Effector memory CD8-positive, alpha-beta T cell (primary cell): Measurements from ENCODE around the gene SHISAL2B.
A peak's percentile ranks its signal among the peaks of the same experiment; 100 is the strongest.

Experiments used
- ATAC-seq: fragments of 150-1000 bp; cut with Tn5 transposase; replicated peaks from 2 replicates; pipeline ENCODE4 v1.10.0; 2021; ENCODE audit warnings: mild to moderate bottlenecking, moderate library complexity
- DNase-seq, 3 experiments: peaks; one replicate each; pipeline ENCODE4 v3.0.0; 2021
- H3K27ac Mint-ChIP-seq, 2 donors: one replicate each; pipeline ENCODE4 v1.8.0; 2022; ENCODE audit warnings: mild to moderate bottlenecking in 2 of 2, mixed read lengths in 2 of 2, moderate library complexity in 2 of 2
- H3K27me3 Mint-ChIP-seq, 2 donors: one replicate each; pipeline ENCODE4 v1.8.0; 2022; ENCODE audit warnings: mixed read lengths in 2 of 2
- H3K36me3 Mint-ChIP-seq: one replicate; pipeline ENCODE4 v1.8.0; 2022; ENCODE audit warnings: mild to moderate bottlenecking, moderate library complexity, mixed read lengths; ENCODE audit not compliant: insufficient read depth
- H3K4me1 Mint-ChIP-seq, 2 donors: one replicate each; pipeline ENCODE4 v1.8.0; 2022; ENCODE audit warnings: low read depth in 2 of 2, mixed read lengths in 2 of 2
- H3K4me3 Mint-ChIP-seq, 2 donors: one replicate each; pipeline ENCODE4 v1.8.0; 2022; ENCODE audit warnings: mild to moderate bottlenecking in 2 of 2, mixed read lengths in 2 of 2, moderate library complexity in 2 of 2
- H3K9me3 Mint-ChIP-seq, 2 donors: one replicate each; pipeline ENCODE4 v1.8.0; 2022; ENCODE audit warnings: mixed read lengths in 2 of 2

The SHISAL2B gene

GRCh38 chr5:64727150-64727549 lies 36.8 kb downstream of the SHISAL2B start:
- H3K4me1 Mint-ChIP-seq: peaks cover 3 to 18% of the 10 kb centered on the region in 2 donors
- no peak overlapping the region for H3K4me3 Mint-ChIP-seq
- H3K27me3 Mint-ChIP-seq: no peaks in the 10 kb centered on the region
- no peaks in the 10 kb centered on the region for H3K9me3 Mint-ChIP-seq
- ATAC-seq: no peak
- no peak overlapping the region for H3K27ac Mint-ChIP-seq
- DNase-seq: no peak
- H3K36me3 Mint-ChIP-seq: peaks cover 37% of the 10 kb centered on the region

DNA sequence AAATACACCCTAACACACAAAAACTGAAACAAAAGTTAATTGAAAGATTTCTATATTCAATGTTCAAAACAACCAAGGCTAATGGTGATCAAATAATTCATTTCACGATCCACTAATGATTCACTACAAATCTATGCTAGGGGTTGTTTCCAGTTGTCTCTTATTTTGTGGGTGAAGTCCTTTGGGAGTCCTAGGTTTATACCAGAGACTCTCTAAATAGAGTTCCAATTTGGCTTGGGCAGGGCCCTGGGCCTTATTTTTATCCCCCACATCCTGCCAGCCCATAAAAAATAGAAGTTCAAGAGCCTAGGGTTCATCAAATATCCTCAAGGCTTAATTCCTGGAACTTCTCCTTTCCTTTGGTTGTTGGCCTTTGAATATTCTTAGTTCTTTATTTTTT lies 52.1 kb downstream of the SHISAL2B start:
- ATAC-seq (no peak), DNase-seq (no peak)
- Mint-ChIP-seq H3K9me3 (no peaks in the 10 kb centered on the region), H3K27ac (no peak overlapping the region), H3K36me3 (peaks cover 10% of the 10 kb centered on the region), H3K4me3 (no peak overlapping the region), H3K4me1 (peaks cover 4 to 11% of the 10 kb centered on the region in 2 donors), H3K27me3 (no peaks in the 10 kb centered on the region)

GRCh38 chr5:64742821-64743220 lies 52.5 kb downstream of the SHISAL2B start:
- no peak overlapping the region for H3K4me3 Mint-ChIP-seq
- H3K9me3 Mint-ChIP-seq: no peaks in the 10 kb centered on the region
- DNase-seq (no peak), ATAC-seq (no peak)
- H3K27me3 Mint-ChIP-seq: no peaks in the 10 kb centered on the region
- H3K27ac Mint-ChIP-seq: no peak overlapping the region
- H3K36me3 Mint-ChIP-seq: peaks cover 10% of the 10 kb centered on the region
- peaks cover 4 to 7% of the 10 kb centered on the region in 2 donors for H3K4me1 Mint-ChIP-seq

DNA sequence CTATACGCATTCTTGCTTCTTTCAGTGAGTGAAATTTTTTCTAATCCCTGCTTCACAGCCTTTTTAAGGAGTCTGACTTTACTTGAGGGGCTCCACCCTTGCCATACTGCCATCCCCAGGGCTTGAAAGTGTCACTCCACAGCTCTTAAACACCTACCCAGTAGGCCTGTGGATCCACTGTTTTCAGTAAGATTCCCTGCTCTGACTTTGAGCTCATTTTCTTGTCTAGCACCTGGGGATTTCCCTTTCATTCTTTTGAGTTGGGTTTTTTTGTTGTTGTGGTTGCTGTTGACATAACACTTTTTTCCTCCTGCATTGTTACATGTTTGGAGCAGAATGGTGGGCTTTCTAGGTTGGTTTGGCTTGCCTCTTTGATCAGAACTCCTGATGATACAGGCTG lies 54.6 kb downstream of the SHISAL2B start:
- Mint-ChIP-seq H3K27me3 (no peaks in the 10 kb centered on the region), H3K4me3 (no peak overlapping the region), H3K27ac (peak overlapping the region in 1 of 2 donors; percentile 72), H3K9me3 (no peaks in the 10 kb centered on the region), H3K36me3 (peaks cover 4% of the 10 kb centered on the region), H3K4me1 (peaks cover 11 to 12% of the 10 kb centered on the region in 2 donors)
- DNase-seq (no peak), ATAC-seq (no peak)

DNA sequence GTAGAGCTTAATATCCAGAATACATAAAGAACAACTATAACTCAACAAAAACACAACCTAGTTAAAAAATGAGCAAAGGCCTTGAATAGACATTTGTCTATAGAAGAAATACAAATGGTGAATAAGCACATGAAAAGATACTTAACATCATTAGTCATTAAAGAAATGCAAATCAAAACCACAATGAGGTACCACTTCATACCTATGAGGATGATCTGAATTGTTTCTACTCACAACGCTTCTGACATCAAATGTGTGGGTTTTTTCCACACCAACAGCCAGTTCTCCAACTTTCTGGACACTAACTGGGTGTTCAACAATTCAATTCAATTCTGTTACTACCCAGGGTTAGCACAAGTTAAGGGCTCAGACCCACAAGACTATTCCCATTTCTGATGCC lies 56.1 kb downstream of the SHISAL2B start:
- peaks cover 12 to 19% of the 10 kb centered on the region in 2 donors for H3K4me1 Mint-ChIP-seq
- H3K4me3 Mint-ChIP-seq: no peak overlapping the region
- H3K27me3 Mint-ChIP-seq: no peaks in the 10 kb centered on the region
- ATAC-seq (no peak), DNase-seq (no peak)
- H3K9me3 Mint-ChIP-seq: no peaks in the 10 kb centered on the region
- no peak overlapping the region for H3K27ac Mint-ChIP-seq
- H3K36me3 Mint-ChIP-seq: no peaks in the 10 kb centered on the region

DNA sequence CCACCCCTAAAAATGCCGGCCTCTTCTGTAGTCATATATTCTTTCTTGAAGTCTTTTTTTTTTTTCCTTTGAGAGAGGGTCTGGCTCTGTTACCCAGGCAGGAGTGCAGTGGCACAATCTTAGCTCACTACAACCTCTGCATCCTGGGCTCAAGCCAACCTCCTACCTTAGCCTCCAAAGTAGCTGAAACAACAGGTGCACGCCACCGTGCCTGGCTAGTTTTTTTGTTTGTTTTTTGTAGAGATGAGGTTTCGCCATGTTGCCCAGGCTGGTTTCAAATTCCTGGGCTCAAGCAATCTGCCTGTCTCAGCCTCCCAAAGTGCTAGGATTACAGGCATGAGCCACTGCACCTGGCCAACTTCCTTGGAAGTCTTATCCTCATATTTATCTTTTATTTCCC lies 59.1 kb downstream of the SHISAL2B start:
- H3K9me3 Mint-ChIP-seq: no peaks in the 10 kb centered on the region
- ATAC-seq (no peak), DNase-seq (no peak)
- H3K4me3 Mint-ChIP-seq: no peak overlapping the region
- no peaks in the 10 kb centered on the region for H3K27me3 Mint-ChIP-seq
- peaks cover 7% of the 10 kb centered on the region for H3K36me3 Mint-ChIP-seq
- peak overlapping the region in 1 of 2 donors; percentile 39 for H3K27ac Mint-ChIP-seq
- peaks cover 7 to 15% of the 10 kb centered on the region in 2 donors for H3K4me1 Mint-ChIP-seq

- Mint-ChIP-seq H3K27me3 (no peaks in the 10 kb centered on the region), H3K4me3 (no peak overlapping the region), H3K27ac (no peak overlapping the region), H3K36me3 (peaks cover 13% of the 10 kb centered on the region), H3K4me1 (peaks cover 11 to 29% of the 10 kb centered on the region in 2 donors), H3K9me3 (no peaks in the 10 kb centered on the region)
- no peak for DNase-seq
- no peak for ATAC-seq
Measured at GRCh38 chr5:64754066-64754465, 63.8 kb downstream of the SHISAL2B start.

GRCh38 chr5:64758901-64759300 lies 68.6 kb downstream of the SHISAL2B start:
- Mint-ChIP-seq H3K27me3 (no peaks in the 10 kb centered on the region), H3K4me3 (no peak overlapping the region)
- ATAC-seq: no peak

GRCh38 chr5:64759960-64760660 lies 69.8 kb downstream of the SHISAL2B start:
- ATAC-seq (no peak), DNase-seq (no peak)
- Mint-ChIP-seq H3K4me3 (no peak overlapping the region), H3K4me1 (peaks cover 9 to 40% of the 10 kb centered on the region in 2 donors), H3K36me3 (peaks cover 9% of the 10 kb centered on the region), H3K27ac (peak overlapping the region in 1 of 2 donors; percentile 19), H3K27me3 (no peaks in the 10 kb centered on the region), H3K9me3 (no peaks in the 10 kb centered on the region)

More at GRCh38 chr5:64758901-64759300, 68.6 kb downstream of the SHISAL2B start:
- H3K36me3 Mint-ChIP-seq: peaks cover 9% of the 10 kb centered on the region
- H3K27ac Mint-ChIP-seq: no peak overlapping the region
- H3K4me1 Mint-ChIP-seq: peaks cover 6 to 34% of the 10 kb centered on the region in 2 donors
- no peaks in the 10 kb centered on the region for H3K9me3 Mint-ChIP-seq
- DNase-seq: no peak

DNA sequence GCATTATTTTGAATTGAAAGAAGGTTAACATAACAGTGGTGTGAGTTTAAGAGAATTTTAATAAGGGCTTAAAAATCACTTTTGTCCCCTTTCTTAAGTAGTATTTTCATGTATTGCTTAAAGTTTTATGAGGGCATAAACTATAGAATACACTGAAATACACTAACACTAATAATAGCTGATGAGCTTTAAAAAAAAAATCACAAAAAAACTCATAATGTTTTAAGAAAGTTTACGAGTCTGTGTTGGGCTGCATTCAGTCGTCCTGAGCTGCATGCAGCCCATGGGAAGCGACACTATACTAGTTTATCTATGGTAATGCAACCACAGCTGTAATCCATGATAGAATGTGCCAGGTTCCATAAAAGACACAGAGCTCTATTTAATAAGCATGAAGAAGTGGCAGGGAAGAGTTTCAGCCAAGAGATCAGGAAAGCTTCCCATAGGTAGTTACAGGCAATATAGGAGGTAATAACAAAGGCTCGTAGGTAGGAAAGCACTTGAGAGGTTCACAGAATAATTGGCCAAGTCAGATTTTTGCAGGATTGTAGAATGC lies 73.7 kb downstream of the SHISAL2B start:
- ATAC-seq (no peak), DNase-seq (no peak)
- Mint-ChIP-seq H3K27me3 (no peaks in the 10 kb centered on the region), H3K4me3 (no peak overlapping the region), H3K36me3 (peaks cover 8% of the 10 kb centered on the region), H3K27ac (no peak overlapping the region), H3K4me1 (peaks cover 26 to 50% of the 10 kb centered on the region in 2 donors), H3K9me3 (no peaks in the 10 kb centered on the region)

DNA sequence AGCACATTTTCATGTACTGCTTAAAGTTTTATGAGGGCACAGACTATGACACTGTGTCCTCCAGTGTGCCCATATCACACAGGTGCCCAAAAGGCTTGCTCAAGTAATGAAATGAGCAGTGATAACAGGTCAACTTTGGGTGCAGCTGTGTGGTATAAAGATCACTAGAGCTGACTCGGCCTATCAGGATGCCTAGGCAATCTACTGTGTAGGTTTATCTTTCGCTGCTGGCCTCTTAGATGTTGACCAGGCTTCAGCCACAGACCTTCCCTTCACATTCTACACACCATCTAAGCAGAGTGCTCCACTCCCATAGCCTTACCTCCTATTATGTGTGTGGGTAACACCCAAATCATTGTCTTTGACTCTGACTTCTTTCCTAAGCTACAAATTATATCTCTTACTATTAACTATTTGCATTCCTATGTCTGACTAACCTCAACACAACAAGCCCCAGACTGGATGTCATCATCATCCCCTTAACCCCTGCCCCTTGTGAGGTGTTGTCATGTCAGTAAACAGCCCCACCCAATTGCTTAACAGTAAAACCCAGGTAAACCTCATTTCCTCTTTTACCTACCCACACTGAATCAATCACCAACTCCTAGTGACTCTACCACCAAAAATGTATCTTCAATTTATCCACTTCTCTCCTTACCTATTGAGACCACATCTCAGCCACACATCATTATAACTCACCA lies 75.7 kb downstream of the SHISAL2B start:
- H3K4me3 Mint-ChIP-seq: no peak overlapping the region
- no peaks in the 10 kb centered on the region for H3K27me3 Mint-ChIP-seq
- peak overlapping the region in 1 of 2 donors; percentile 2 for H3K27ac Mint-ChIP-seq
- DNase-seq (no peak), ATAC-seq (no peak)
- no peaks in the 10 kb centered on the region for H3K9me3 Mint-ChIP-seq
- peaks cover 33 to 47% of the 10 kb centered on the region in 2 donors for H3K4me1 Mint-ChIP-seq
- peaks cover 8% of the 10 kb centered on the region for H3K36me3 Mint-ChIP-seq

- H3K36me3 Mint-ChIP-seq: peaks cover 6% of the 10 kb centered on the region
- no peaks in the 10 kb centered on the region for H3K9me3 Mint-ChIP-seq
- no peak for ATAC-seq
- H3K4me3 Mint-ChIP-seq: peak overlapping the region; percentile 99 to 100
- H3K4me1 Mint-ChIP-seq: peaks cover 33 to 46% of the 10 kb centered on the region in 2 donors
- H3K27ac Mint-ChIP-seq: peak overlapping the region in 1 of 2 donors; percentile 38
- DNase-seq: no peak
- no peaks in the 10 kb centered on the region for H3K27me3 Mint-ChIP-seq
Measured at GRCh38 chr5:64766941-64767340, 76.6 kb downstream of the SHISAL2B start.
